Measurements from ENCODE around the gene ETAA1. TPM values are rescaled to one million over a fixed set of nuclear protein-coding genes. Genes with fewer than 3 reads are reported as not detected.

ETAA1 gene
- total RNA-seq: 7.0 and 10.9 TPM in 2 replicates

DNA sequence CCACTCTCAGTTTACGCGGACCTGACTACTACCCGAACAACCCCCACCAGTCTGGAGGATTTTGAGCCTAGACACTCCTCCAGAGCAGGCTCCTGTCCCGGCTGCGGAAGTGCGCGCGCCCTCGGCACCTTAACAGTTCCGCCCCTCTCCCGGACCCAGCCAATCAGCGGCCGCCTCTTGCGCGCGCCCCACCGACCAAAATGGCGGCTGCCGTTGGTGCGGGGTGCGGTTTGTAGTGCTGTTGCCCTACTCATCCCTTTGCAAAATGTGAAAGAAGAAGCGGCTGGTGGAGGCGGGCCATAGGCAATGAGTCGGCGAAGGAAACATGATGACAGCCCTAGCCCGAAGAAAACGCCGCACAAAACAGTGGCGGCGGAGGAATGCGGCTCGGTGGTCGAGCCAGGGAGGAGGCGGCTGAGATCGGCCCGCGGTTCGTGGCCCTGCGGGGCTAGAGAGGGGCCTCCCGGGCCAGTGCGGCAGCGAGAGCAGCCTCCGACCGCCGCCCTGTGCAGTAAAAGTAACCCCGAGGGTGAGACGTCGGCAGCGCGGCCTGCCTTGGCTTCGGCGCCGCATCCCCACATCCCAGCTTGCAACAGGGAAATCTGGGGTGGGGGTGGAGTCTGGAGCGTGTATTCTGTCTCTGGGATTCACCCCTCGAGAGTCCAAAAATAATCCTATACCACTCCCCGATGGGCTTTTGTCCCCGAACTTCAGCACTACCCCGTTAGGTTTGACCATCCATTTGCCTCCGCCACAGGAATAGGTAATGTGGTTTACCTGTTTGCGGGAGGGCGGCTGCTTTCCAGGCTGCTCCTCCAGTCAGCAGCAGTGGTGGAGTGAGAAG lies at the start of gene ETAA1:
ETAA1 (plus strand) TSS at position 191 of the 844 bp plus-strand sequence; CDS start at position 307, 116 bp downstream.

Data from mesangial cell (primary cell).